Transverse colon (tissue), 3 donors: ENCODE data around the gene IKZF1.

ENCODE experiments used
- EP300 ChIP-seq: sonication (generic); formaldehyde crosslinking; IDR thresholded peaks from one replicate; pipeline ENCODE4 v1.6.1; 2017; ENCODE audit warnings: antibody characterized with exemption, low read depth
- POLR2A ChIP-seq: fragments of 450-650 bp; IDR thresholded peaks from one replicate; pipeline ENCODE4 v1.6.1; 2016; ENCODE audit warnings: antibody characterized with exemption, mild to moderate bottlenecking, moderate library complexity
- TF ChIP-seq, protein P1 (sequence below), 5 experiments: fragments of 200-600 bp in 3 of 5; fragments of 450-650 bp in 2 of 5; sonication (generic) in 3 of 5; IDR thresholded peaks; 1 replicate in 2 of 5; 2 replicates in 3 of 5; pipeline ENCODE4 v1.5.1; 2016 to 2017; ENCODE audit warnings: antibody characterized with exemption in 5 of 5, inconsistent platforms in 3 of 5, mild to moderate bottlenecking in 2 of 5, moderate library complexity in 1 of 5

DNA sequence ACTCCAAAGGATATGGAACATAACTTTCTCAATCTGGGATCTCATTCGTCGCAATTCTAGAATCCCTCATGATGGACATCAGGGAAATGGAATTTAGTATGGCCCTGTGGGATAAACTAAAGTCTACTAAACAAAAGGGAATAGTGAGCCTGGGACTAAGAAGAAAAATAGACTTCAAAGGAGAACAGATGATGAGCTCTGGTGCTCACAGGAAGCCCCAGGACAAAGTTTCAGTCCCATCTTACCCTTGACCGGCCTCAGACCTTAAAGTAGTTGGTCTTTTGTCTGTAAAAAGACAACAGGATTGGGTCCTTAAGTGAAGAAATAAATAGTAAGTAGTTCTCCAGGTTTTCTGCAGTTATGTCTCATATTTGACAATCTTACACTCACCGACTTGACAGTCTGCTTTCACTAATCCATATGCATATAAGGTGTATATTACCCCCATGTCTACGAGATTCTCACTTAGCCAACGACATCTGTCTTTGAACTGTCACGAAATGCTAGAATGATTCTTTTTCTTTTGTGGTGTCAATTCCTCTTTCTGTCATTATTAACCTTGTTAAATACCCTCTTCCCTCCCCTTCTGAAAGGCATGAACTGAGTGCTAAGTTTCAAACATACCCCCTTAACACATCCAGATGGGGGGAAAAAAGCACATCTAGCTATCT, 10.9 kb upstream of the IKZF1 start:
- TF ChIP-seq, protein P1, sequence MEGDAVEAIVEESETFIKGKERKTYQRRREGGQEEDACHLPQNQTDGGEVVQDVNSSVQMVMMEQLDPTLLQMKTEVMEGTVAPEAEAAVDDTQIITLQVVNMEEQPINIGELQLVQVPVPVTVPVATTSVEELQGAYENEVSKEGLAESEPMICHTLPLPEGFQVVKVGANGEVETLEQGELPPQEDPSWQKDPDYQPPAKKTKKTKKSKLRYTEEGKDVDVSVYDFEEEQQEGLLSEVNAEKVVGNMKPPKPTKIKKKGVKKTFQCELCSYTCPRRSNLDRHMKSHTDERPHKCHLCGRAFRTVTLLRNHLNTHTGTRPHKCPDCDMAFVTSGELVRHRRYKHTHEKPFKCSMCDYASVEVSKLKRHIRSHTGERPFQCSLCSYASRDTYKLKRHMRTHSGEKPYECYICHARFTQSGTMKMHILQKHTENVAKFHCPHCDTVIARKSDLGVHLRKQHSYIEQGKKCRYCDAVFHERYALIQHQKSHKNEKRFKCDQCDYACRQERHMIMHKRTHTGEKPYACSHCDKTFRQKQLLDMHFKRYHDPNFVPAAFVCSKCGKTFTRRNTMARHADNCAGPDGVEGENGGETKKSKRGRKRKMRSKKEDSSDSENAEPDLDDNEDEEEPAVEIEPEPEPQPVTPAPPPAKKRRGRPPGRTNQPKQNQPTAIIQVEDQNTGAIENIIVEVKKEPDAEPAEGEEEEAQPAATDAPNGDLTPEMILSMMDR (IDR thresholded peaks at IDR 0.05): no peak
- no peak for TF ChIP-seq POLR2A
- TF ChIP-seq EP300: no peak
